COLO668 (cell line): ENCODE results near the gene AFDN.
A peak's percentile ranks its signal among the peaks of the same experiment; 100 is the strongest.

Experiments used
- DNase-seq: peaks from one replicate; lab custom pipeline; 2025; ENCODE audit not compliant: unreplicated experiment; lab: John Stamatoyannopoulos, UW

AFDN gene

GRCh38 chr6:167811442-167812087 lies 15.1 kb upstream of the AFDN start:
- DNase-seq = peak; percentile 4

DNA sequence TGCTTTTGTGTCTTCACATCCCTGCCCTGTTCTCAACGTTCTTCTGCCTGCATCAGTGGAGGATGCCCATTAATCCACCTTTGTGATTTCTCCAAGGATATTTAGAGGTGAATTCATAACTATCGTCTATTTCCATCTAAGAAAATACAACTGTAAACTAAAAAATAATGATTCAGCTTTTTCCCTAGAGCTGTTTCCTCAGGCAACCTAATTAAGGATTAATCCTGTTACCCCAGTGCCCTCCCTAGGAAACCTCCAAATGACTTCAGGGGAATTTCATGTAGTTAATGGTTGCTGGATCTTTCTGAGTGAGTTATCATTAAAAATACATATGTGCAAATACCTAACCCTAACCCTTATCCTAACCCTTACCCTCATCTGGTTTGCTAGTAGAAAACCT lies 14.6 kb upstream of the AFDN start:
- no peak for DNase-seq

GRCh38 chr6:167815296-167815980 lies 11.3 kb upstream of the AFDN start:
- DNase-seq = no peak

DNA sequence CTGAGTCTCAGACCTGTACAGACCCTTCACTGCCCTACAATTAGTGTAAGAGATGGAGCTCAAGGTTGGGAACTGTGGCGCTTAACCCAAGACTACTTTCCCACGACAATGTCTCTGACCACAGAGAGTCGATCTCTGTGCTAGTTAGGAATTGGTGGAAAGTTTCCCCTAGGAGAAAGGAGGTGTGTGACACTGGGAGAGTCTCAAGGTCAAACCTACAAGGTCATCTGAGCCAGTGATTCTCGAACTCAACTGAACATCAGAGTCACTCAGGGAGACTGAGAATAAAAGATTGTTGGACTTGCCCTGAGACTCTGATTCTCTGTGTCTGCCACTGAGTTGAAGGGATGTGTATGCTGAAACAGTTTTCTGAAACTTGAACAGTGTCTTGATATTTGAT lies 9.7 kb upstream of the AFDN start:
- DNase-seq = no peak

- DNase-seq = no peak
These were observed 9.0 kb upstream of the AFDN start for GRCh38 chr6:167817729-167818128.

DNA sequence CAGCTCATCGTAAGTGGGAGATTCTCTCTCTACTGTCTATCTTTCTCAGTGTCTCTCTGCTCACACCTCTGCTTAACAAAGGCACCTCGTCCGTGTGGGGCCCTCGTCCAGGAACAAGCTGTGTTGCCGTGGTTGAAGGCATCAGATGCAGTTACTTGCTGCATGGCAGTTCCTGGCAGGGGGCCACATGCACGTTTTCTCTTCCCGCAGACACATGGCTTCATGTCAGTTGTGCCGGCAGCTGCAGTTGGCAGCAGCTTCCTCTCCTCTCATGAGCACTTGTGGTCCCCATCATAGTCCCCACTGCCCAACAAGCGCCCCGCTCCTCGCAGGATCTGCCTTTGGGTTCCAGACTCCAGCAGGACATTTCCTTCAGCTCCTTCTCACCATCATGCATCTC lies 7.1 kb upstream of the AFDN start:
- no peak for DNase-seq

DNA sequence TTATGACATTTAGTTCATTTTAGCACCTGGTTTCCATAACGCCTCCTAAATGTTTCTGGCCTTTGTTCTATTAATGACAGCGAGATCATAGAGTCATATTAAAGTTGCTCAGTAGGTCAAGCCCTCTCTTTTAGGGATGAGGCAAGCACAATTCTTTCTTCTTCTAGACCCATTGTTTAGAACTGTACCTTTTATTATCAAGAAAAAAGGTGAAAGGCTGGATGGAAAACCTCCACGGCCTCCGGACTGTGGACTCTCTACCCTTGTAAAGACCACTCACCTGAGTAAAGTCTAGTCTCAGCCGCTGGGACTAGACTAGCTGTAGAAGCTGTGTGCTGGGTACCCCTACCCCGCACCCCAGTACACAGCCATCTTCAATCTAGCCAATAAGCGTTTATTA lies 6.0 kb upstream of the AFDN start:
- no peak for DNase-seq

- DNase-seq = no peak
These were observed 1.9 kb upstream of the AFDN start for GRCh38 chr6:167824591-167825331.

DNA sequence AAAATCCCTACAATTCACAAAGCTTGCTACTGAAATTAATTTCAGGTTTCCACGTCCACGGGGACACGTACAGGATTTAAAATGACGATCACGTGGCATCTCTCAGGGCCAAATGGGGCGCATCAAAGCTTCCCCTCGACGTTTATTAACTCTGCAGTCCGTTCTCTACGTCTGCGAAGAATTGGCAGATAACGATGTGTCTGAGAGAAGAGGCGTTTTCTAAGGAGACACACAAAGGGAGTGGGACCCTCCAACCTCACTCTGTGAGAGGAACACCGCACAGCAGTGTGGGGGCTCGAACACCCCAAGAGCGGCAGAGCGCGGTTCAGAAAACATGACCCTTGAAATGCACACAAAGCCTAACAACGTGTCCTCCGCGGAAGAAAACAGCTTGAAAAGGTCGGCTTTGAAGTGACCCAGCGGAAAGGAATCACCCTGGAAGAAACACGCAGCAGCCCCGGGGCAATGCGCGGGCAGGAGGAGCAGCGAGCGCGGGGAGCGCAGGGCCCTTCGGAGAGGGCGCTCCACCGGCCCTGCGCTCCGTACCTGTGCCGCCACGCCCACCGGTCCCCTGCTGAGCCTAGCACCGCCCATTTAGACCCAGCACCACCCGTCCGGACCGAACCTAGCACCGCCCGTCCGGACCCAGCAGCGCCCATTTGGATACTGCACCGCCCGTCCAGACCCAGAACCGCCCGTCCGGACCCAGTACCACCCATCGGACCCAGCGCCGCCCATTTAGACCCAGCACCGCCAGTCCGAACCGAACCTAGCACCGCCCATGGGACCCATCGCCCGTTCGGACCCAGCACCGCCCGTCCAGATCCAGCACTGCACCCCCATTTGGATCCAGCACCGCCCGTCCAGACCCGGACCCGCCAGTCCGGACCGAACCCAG lies 1.1 kb upstream of the AFDN start:
- peak; percentile 53 for DNase-seq

- DNase-seq = peak; percentile 78
These were observed 348 bp upstream of the AFDN start for GRCh38 chr6:167826230-167826895.

GRCh38 chr6:167827583-167828324 lies 1.0 kb downstream of the AFDN start:
- DNase-seq = peak; percentile 67

- DNase-seq = no peak
These were observed 1.7 kb downstream of the AFDN start for GRCh38 chr6:167828325-167828956.

- no peak for DNase-seq
These were observed 2.8 kb downstream of the AFDN start for GRCh38 chr6:167829513-167829912.

DNA sequence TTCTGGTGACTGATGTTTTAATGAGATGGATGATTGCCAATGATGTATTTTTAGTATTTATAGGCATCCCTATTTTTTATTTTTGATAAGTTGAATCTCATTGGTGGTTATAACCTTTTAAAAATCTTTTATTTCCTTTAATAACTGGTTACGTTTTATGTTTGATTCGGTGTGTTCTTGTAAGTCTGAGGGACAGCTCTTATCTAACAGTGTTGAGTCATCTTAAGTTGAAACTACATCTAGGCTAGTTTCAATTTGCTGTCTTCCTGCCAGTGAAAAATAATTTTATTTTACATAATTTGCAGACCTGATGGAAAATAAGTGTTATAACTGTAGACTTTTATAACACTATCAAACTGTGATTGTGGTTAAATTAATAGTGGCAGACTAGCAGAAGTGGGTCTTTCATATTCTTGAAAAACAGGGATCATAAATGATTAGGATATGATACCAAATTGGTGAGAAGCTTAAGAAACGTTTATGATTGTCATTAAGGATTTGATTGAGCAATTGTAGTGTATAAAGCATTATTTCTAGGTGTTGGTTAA lies 4.6 kb downstream of the AFDN start:
- DNase-seq = no peak

DNA sequence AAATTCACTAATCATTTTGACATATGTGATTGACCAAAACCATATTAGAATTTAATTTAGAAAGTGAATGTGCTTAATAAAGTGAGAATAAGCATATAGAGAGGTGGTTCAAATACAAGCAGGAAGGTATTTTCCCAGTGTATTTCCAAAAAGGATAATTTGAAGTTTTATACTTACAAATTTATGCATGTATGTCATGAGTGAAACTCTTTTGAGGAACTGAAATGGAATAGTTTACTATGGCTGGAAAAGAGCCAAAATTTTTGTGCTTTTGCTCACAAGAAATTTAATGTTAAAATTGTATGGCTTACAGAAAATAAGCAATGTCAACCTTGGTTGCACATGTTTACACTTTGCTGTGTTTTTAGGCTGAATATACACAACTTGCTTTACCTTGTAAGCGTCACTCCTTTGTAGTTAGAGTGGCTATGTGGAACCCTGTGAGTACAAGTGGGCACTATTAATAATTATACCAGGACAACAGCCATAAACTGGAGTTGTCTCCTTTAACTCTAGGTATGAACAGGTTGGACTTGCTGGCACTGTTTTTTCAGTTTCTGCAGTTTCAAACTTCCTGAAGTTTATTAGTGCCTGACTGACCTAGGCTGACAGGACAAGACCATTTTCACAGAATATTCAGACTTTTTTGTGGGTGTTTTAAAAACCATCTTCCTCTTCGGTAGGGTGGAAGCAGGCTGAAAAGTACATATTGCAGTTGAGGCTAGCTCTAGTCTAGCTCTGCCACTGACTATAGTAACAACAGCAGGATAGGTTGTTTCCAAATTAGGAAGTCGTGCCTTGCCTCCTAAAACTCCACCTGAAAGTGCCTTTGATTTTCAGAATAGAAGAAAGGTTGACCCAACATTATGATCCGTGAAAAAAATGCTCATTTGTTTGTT lies 6.0 kb downstream of the AFDN start:
- no peak for DNase-seq

DNA sequence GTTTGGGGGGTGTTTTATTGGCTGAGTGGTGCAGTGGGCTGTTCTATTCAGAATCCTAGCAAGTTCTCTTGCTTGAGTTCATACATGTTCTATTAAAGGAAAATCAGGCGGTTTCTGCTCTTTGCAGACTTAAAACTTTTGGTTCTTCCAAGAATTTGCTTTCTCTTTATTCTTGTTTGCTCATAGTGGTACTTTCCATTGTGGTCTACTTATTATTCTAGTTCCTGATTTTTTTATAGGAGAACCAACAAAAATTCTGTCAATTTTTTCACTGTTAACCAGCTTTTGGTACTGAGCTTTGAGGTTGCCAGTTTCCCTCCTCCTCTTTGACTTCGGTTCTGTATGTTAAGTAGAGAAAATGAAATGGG lies 6.7 kb downstream of the AFDN start:
- DNase-seq = no peak

- no peak for DNase-seq
These were observed 8.5 kb downstream of the AFDN start for GRCh38 chr6:167835260-167835659.

DNA sequence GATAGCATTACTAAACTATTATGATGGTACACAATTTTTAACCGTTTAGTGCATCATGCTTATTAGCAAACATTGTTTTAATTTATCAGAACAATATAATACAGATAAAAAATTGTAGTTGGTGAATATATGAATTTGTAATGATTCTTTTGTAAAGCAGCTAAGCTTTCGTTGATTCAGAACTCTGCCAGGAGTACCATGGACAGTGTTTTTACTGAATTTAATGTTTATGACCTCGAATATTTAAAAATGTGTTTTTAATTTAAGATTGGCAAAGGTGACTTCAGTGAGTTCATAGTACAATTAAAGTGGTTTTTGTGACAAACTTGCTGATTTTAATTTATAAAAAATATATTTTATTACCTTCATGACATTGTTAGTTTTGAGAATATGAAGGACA lies 10.0 kb downstream of the AFDN start:
- no peak for DNase-seq
